RWPE2 (cell line): ENCODE measurements around the gene GADL1.

Source experiments
- ATAC-seq: fragments of 200-7000 bp; cut with Tn5 transposase; 3 replicates; pipeline ENCODE4 v1.9.1; 2021; ENCODE audit warnings: low read depth
- DNase-seq: peaks from one replicate; pipeline ENCODE4 v3.0.0-alpha.2; 2020; ENCODE audit warnings: low spot score
- H3K27ac ChIP-seq: fragments of 450-650 bp; 2 replicates; pipeline ENCODE4 v1.5.1; 2017; ENCODE audit warnings: mild to moderate bottlenecking; ENCODE audit not compliant: poor library complexity, severe bottlenecking
- H3K27me3 ChIP-seq: fragments of 250-450 bp; sonication (Bioruptor Pico); 2 replicates; pipeline ENCODE4 v1.5.1; 2021; ENCODE audit warnings: mild to moderate bottlenecking, moderate library complexity; ENCODE audit not compliant: insufficient read depth, poor library complexity, severe bottlenecking
- H3K36me3 ChIP-seq: fragments of 250-450 bp; sonication (Bioruptor Pico); 2 replicates; pipeline ENCODE4 v1.5.1; 2020; ENCODE audit warnings: low read depth, mild to moderate bottlenecking, moderate library complexity
- H3K4me1 ChIP-seq: fragments of 250-450 bp; sonication (Bioruptor Pico); 2 replicates; pipeline ENCODE4 v1.5.1; 2021; ENCODE audit warnings: mild to moderate bottlenecking, moderate library complexity; ENCODE audit not compliant: insufficient read depth, poor library complexity, severe bottlenecking
- H3K4me3 ChIP-seq: fragments of 250-450 bp; sonication (Bioruptor Pico); 2 replicates; pipeline ENCODE4 v1.5.1; 2021; ENCODE audit warnings: mild to moderate bottlenecking, moderate library complexity; ENCODE audit not compliant: severe bottlenecking
- H3K9me3 ChIP-seq: fragments of 250-450 bp; sonication (Bioruptor Pico); 2 replicates; pipeline ENCODE4 v1.5.1; 2021; ENCODE audit warnings: mild to moderate bottlenecking, moderate library complexity; ENCODE audit not compliant: severe bottlenecking
- TF ChIP-seq, protein P1 (sequence below): fragments of 450-650 bp; IDR thresholded peaks from one replicate; pipeline ENCODE4 v1.5.1; 2017; ENCODE audit warnings: mild to moderate bottlenecking, moderate library complexity; ENCODE audit not compliant: poor library complexity, severe bottlenecking

Gene GADL1

DNA sequence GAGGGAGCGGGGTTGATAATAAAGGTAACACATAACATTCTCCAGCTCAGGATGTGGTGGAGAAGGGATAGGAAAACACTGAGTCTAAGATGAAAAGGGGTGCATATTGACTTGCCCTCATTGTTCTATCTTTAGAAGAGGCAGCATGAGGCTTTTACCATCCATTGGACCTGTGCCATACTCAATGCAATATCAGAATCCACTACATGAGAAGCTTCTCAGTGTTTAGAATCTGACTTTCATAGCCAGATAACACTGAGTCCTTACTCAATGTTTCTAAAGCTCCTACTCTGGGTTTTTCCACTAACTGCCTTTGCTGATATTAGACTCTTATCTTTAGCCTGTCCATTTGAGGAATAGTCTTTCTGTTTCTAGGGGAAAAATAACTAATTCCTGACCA, 24.3 kb upstream of the GADL1 start:
- no peak for ATAC-seq
- H3K9me3 ChIP-seq: no peaks in the 10 kb centered on the region
- H3K27ac ChIP-seq: no peak overlapping the region
- no peaks in the 10 kb centered on the region for H3K4me1 ChIP-seq
- H3K27me3 ChIP-seq: no peaks in the 10 kb centered on the region
- TF ChIP-seq, protein P1, sequence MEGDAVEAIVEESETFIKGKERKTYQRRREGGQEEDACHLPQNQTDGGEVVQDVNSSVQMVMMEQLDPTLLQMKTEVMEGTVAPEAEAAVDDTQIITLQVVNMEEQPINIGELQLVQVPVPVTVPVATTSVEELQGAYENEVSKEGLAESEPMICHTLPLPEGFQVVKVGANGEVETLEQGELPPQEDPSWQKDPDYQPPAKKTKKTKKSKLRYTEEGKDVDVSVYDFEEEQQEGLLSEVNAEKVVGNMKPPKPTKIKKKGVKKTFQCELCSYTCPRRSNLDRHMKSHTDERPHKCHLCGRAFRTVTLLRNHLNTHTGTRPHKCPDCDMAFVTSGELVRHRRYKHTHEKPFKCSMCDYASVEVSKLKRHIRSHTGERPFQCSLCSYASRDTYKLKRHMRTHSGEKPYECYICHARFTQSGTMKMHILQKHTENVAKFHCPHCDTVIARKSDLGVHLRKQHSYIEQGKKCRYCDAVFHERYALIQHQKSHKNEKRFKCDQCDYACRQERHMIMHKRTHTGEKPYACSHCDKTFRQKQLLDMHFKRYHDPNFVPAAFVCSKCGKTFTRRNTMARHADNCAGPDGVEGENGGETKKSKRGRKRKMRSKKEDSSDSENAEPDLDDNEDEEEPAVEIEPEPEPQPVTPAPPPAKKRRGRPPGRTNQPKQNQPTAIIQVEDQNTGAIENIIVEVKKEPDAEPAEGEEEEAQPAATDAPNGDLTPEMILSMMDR: no peak
- no peak overlapping the region for H3K4me3 ChIP-seq
- no peaks in the 10 kb centered on the region for H3K36me3 ChIP-seq
- DNase-seq: no peak

DNA sequence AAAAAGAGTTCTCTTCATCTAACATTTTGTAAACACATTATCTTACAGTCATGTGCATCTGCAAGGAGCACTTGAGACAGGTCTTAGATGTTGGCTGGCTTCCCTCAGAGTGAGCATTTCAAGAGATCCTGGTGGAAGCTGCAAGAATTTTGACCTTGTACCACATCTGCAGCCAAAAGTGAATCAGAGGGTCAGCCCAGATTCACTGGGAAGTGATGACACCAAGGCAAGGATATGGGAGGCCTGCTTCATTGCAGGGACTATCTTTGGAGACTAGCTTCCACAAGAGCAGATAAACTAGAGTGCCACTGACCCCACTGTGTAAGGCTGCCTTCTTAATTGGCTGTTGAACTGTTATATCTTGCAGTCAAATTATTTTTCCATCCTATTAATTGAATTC, 21.3 kb upstream of the GADL1 start:
- Histone ChIP-seq H3K4me3 (no peak overlapping the region), H3K4me1 (no peaks in the 10 kb centered on the region), H3K36me3 (no peaks in the 10 kb centered on the region), H3K27me3 (no peaks in the 10 kb centered on the region), H3K9me3 (no peaks in the 10 kb centered on the region), H3K27ac (no peak overlapping the region)
- TF ChIP-seq, protein P1: no peak
- DNase-seq: no peak
- ATAC-seq: no peak

DNA sequence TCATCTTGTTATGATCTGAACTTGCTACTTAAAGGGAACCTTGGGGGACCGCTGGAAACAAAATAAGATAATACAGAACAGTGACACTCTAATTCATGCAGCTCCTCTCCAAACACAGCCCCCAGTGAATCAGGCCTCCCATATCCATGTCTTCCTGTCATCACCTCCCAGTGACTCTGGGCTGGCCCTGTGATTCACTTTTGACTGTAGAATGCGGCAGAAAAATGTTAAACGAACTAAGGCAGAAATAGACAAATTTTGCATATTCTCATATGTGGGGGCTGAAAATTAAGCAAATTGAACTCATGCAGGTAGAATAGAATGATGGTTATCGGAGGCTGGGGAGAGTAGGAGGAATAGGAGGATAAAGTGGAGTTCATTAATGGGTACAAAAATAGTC, 20.2 kb upstream of the GADL1 start:
- Histone ChIP-seq H3K27ac (no peak overlapping the region), H3K36me3 (no peaks in the 10 kb centered on the region), H3K9me3 (no peaks in the 10 kb centered on the region), H3K27me3 (no peaks in the 10 kb centered on the region), H3K4me1 (no peaks in the 10 kb centered on the region), H3K4me3 (no peak overlapping the region)
- TF ChIP-seq, protein P1: no peak
- DNase-seq: no peak
- ATAC-seq: no peak

DNA sequence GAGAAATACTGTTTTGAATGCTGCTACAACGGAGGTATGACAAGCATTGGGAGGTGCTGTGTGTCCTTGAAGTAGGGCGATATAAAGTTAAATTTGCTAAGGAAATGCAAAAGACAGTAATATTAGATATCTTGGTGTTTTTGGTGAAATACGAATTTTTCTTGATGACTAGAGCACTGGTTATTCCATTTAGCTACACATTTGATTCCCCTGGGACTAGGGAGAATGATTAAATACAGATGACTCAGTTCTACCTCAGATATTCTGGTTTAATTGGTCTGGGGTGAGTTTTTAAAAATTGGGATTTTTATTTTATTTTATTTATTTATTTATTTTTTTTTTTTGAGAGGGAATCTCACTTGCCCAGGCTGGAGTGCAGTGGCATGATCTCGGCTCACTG, 18.7 kb upstream of the GADL1 start:
- TF ChIP-seq, protein P1: no peak

DNA sequence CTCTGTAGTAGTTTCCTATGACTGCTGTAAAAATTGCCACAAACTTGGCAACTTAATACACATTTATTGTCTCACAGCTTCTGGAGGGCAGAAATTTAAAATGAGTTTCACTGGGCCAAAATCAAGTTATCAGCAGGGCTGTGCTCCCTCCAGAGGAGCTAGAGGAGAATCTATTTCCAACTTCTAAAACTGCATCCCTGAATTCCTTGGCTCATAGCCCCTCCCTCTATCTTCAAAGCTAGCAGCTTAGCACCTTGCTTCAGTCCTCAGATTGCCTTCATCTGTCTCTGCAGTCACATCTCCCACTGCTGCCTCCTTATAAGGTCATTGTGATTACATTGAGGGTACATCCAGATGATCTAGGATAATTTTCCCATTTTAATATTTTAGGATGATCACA, 17.8 kb upstream of the GADL1 start:
- Histone ChIP-seq H3K36me3 (no peaks in the 10 kb centered on the region), H3K9me3 (no peaks in the 10 kb centered on the region), H3K27me3 (no peaks in the 10 kb centered on the region), H3K4me3 (no peak overlapping the region), H3K4me1 (no peaks in the 10 kb centered on the region), H3K27ac (no peak overlapping the region)
- TF ChIP-seq, protein P1: no peak
- ATAC-seq (no peak), DNase-seq (no peak)

More for the DNA sequence above, 18.7 kb upstream of the GADL1 start:
- Histone ChIP-seq H3K9me3 (no peaks in the 10 kb centered on the region), H3K36me3 (no peaks in the 10 kb centered on the region), H3K4me3 (no peak overlapping the region), H3K27ac (no peak overlapping the region), H3K27me3 (no peaks in the 10 kb centered on the region), H3K4me1 (no peaks in the 10 kb centered on the region)
- no peak for ATAC-seq
- no peak for DNase-seq
